IPS DF 6.9 (cell line): ENCODE measurements around the gene LHPP.
"Not testable (repeated sequence)": the region's sequence is repeated elsewhere in the genome, so short reads cannot be mapped to it uniquely, and the experiment has no call there.

ENCODE experiments used
- DNase-seq: peaks from one replicate; pipeline ENCODE4 v3.0.0-alpha.2; 2013; ENCODE audit warnings: low read depth, low spot score
- H3K27ac ChIP-seq: one replicate; pipeline ENCODE4 v1.5.1; 2013; ENCODE audit warnings: low read length, control low read depth
- H3K27me3 ChIP-seq: 2 replicates; pipeline ENCODE4 v1.6.1; 2013; ENCODE audit warnings: mild to moderate bottlenecking, low read length; ENCODE audit not compliant: control insufficient read depth, insufficient read depth
- H3K36me3 ChIP-seq: 2 replicates; pipeline ENCODE4 v1.6.1; 2013; ENCODE audit warnings: low read length; ENCODE audit not compliant: control insufficient read depth, insufficient read depth
- H3K4me1 ChIP-seq: 2 replicates; pipeline ENCODE4 v1.6.1; 2013; ENCODE audit warnings: low read length; ENCODE audit not compliant: control insufficient read depth, insufficient read depth
- H3K4me3 ChIP-seq: 2 replicates; pipeline ENCODE4 v1.5.1; 2013; ENCODE audit warnings: mild to moderate bottlenecking, low read length
- H3K9me3 ChIP-seq: 2 replicates; pipeline ENCODE4 v1.6.1; 2013; ENCODE audit warnings: low read length, inconsistent platforms; ENCODE audit not compliant: control insufficient read depth, insufficient read depth
- WGBS: extraction: QIAGEN DNeasy Blood & Tissue Kit; methylation state at CpG from one replicate; pipeline ENCODE4 v1.1.7; 2013; ENCODE audit warnings: mixed read lengths, missing lambda C conversion rate; ENCODE audit not compliant: insufficient read length, insufficient coverage; 5-methylcytosine and 5-hydroxymethylcytosine counted together

The LHPP gene

GRCh38 chr10:124610851-124611250, 149.2 kb downstream of the LHPP start:
- H3K27me3 ChIP-seq, H3K9me3 ChIP-seq, H3K27ac ChIP-seq, H3K4me1 ChIP-seq, H3K4me3 ChIP-seq, DNase-seq, H3K36me3 ChIP-seq: not testable (repeated sequence)
- WGBS: no CpG with 5 or more reads among the region's 17 CpGs

GRCh38 chr10:124611738-124612137, 150.1 kb downstream of the LHPP start:
- Histone ChIP-seq H3K9me3 (no peaks in the 10 kb centered on the region), H3K36me3 (no peaks in the 10 kb centered on the region), H3K27ac (no peak overlapping the region), H3K27me3 (no peaks in the 10 kb centered on the region), H3K4me1 (no peaks in the 10 kb centered on the region), H3K4me3 (no peak overlapping the region)
- no CpG with 5 or more reads among the region's 11 CpGs for WGBS
- DNase-seq: no peak

GRCh38 chr10:124612611-124613498, 151.2 kb downstream of the LHPP start:
- no CpG with 5 or more reads among the region's 18 CpGs for WGBS
- no peak for DNase-seq
- no peaks in the 10 kb centered on the region for H3K9me3 ChIP-seq

GRCh38 chr10:124614003-124614659, 152.5 kb downstream of the LHPP start:
- no peak for DNase-seq

More at GRCh38 chr10:124612611-124613498, 151.2 kb downstream of the LHPP start:
- Histone ChIP-seq H3K36me3 (no peaks in the 10 kb centered on the region), H3K27ac (no peak overlapping the region), H3K4me3 (no peak overlapping the region), H3K4me1 (no peaks in the 10 kb centered on the region), H3K27me3 (no peaks in the 10 kb centered on the region)

GRCh38 chr10:124615259-124615658, 153.6 kb downstream of the LHPP start:
- no CpG with 5 or more reads among the region's 34 CpGs for WGBS
- no peaks in the 10 kb centered on the region for H3K36me3 ChIP-seq
- H3K27me3 ChIP-seq: no peaks in the 10 kb centered on the region
- no peak for DNase-seq
- H3K27ac ChIP-seq: no peak overlapping the region
- no peaks in the 10 kb centered on the region for H3K9me3 ChIP-seq
- no peak overlapping the region for H3K4me3 ChIP-seq
- no peaks in the 10 kb centered on the region for H3K4me1 ChIP-seq

More at GRCh38 chr10:124614003-124614659, 152.5 kb downstream of the LHPP start:
- no peaks in the 10 kb centered on the region for H3K4me1 ChIP-seq
- no CpG with 5 or more reads among the region's 11 CpGs for WGBS
- no peaks in the 10 kb centered on the region for H3K36me3 ChIP-seq
- no peak overlapping the region for H3K4me3 ChIP-seq
- no peak overlapping the region for H3K27ac ChIP-seq
- no peaks in the 10 kb centered on the region for H3K27me3 ChIP-seq
- H3K9me3 ChIP-seq: no peaks in the 10 kb centered on the region

GRCh38 chr10:124616040-124616835, 154.6 kb downstream of the LHPP start:
- no CpG with 5 or more reads among the region's 30 CpGs for WGBS
- DNase-seq: no peak
- H3K4me3 ChIP-seq: no peak overlapping the region
- H3K27me3 ChIP-seq: no peaks in the 10 kb centered on the region
- H3K4me1 ChIP-seq: no peaks in the 10 kb centered on the region
- H3K36me3 ChIP-seq: no peaks in the 10 kb centered on the region
- no peak overlapping the region for H3K27ac ChIP-seq
- H3K9me3 ChIP-seq: no peaks in the 10 kb centered on the region

GRCh38 chr10:124616836-124617130, 155.2 kb downstream of the LHPP start:
- Histone ChIP-seq H3K9me3 (no peaks in the 10 kb centered on the region), H3K36me3 (no peaks in the 10 kb centered on the region), H3K4me3 (no peak overlapping the region), H3K27me3 (no peaks in the 10 kb centered on the region), H3K27ac (no peak overlapping the region), H3K4me1 (no peaks in the 10 kb centered on the region)
- DNase-seq: no peak
- WGBS: no CpG with 5 or more reads among the region's 4 CpGs

- Histone ChIP-seq H3K4me3 (no peak overlapping the region), H3K27me3 (no peaks in the 10 kb centered on the region), H3K27ac (no peak overlapping the region), H3K9me3 (no peaks in the 10 kb centered on the region), H3K4me1 (no peaks in the 10 kb centered on the region), H3K36me3 (no peaks in the 10 kb centered on the region)
- DNase-seq: no peak
- no CpG with 5 or more reads among the region's 18 CpGs for WGBS
Measured at GRCh38 chr10:124618470-124619073, 156.9 kb downstream of the LHPP start.

- Histone ChIP-seq H3K9me3 (no peaks in the 10 kb centered on the region), H3K27me3 (no peaks in the 10 kb centered on the region), H3K4me3 (no peak overlapping the region), H3K4me1 (no peaks in the 10 kb centered on the region), H3K27ac (no peak overlapping the region), H3K36me3 (no peaks in the 10 kb centered on the region; the same call in 1 of the 2 replicates)
- no peak for DNase-seq
- no CpG with 5 or more reads among the region's 9 CpGs for WGBS
Measured at GRCh38 chr10:124619195-124619594, 157.6 kb downstream of the LHPP start.
